Right kidney (tissue), 1 donor: Measurements from ENCODE around the gene EML6.

Experiments used
- DNase-seq: peaks from one replicate; pipeline ENCODE4 v3.0.0-alpha.2; 2016

Gene EML6

DNA sequence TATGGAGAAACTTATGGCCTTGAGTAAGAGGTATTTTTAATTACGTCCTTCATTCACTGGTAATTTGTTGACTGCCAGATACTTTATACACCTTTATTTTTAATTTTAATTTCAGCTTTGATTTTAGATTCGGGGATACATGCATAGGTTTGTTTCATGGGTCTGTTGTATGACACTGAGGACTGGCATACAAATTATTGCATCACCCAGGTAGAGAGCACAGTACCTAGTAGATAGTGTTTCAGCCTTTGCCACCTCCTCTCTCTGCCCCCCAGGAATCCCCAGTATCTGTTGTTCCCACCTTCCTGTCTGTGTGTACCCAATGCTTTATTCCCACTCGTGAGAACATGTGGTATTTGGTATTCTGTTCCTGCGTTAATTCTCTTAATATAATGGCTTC is 188.8 kb downstream of the EML6 start:
- DNase-seq = no peak

DNA sequence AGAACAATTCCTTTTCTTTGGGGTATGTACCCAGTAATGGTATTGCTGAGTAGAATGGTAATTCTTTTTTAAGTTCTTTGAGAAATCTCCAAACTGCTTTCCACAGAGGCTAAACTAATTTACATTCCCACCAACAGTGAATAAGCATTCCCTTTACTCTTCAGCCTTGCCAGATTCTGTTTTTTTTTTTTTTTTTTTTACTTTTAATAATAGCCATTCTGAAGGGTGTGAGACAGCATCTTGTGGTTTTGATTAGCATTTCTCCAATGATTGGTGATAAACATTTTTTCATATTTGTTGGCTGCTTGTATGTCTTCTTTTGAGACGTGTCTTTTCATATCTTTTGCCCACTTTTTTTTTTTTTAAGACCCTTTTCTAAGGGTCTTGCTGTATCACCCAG is 189.4 kb downstream of the EML6 start:
- no peak for DNase-seq

DNA sequence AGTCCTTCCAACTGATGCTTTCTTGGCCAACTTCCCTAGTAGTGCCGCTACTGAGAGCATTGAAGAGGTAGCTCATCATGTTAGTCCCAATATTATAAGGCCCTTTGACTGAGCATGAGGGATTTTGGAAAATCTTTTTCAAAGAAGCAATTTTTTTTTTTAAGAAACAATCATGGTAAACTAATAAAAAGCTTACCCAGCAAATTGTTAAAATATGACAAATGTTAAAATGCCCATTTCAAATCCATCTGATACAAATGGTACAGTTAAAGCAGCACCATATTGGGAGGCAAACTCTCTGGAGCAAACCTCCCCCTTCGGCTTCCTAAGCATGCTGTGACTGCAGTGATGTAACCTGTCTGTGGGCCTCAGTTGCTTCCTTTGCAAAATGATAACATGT is 191.2 kb downstream of the EML6 start:
- no peak for DNase-seq

DNA sequence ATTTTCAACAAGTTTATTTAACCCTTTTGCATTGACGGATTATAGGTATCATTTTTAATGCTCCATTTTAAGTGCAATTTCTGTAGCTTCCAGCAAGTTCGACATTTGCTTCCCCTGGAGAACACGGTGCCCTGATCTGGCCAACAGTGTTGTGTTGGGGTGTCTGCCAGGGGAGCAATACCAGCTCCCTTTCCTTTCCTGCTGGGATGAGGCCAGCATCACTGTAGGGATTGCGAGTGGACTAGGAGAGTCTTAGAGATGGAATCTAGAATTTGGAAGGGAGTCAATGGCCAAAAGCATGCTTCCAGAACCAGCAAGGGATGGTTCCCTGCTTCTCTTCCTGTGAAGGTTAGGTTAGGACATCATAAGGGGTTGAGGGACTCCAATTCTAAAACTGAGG is 191.6 kb downstream of the EML6 start:
- DNase-seq = no peak

DNA sequence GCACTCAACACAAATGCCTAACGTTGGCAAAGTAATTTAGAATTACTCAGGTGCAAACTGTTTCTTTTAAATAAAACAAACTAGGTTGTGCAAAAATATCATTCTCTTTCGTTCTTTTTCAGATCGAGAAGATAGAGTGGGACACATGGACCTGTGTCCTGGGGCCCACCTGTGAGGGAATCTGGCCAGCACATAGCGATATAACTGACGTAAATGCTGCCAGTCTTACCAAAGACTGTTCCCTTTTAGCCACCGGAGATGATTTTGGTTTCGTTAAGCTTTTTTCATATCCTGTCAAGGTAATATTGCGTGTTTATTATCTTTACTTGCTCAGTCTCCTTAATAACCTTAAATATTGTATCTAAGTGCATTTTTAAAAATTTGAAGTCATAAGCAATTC is 193.2 kb downstream of the EML6 start:
- no peak for DNase-seq

DNA sequence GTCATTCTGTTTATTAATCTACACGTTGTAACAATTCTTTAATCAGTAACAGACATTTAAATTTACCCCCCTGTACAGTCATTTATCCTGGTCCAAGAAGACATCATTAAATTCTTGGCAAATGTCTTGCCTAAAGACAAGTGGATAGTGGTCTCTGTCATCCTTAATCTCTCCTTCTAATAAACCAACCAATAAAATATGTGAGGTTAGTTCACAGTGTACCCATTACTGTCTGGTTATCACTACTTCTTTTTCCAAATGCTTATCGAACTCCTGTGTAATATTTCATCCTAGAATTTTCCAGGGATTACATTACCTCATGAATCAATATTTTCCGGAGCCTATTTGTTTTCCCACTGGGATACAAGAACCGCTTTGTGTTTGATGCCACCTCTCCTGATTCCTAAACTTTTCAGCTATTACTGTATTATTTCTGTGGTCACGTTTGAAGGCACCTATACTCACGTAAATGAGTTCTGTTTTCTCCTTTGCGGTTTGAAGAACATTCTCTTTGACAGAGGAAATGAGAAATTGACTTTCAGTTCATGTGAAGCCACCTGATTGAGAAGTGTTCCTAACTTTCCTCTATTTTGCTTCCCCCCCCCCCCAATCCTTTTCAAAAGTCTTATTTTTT is 195.3 kb downstream of the EML6 start:
- DNase-seq = no peak

DNA sequence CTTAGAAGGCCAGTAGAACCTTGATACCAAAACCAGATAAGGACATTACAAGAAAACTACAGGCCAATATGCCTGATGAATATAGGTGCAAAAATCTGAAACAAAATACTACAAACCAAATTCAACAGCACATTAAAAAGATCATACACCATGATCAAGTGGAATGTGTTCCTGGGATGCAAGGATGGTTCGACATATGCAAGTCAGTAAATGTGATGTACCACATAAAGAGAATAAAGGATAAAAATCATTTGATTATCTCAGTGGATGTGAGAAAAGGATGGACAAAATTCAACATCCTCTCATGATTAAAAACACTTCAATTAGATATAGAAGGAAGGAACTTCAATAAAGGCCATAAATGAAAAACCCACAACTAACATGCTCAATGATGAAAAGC is 197.2 kb downstream of the EML6 start:
- DNase-seq = no peak

DNA sequence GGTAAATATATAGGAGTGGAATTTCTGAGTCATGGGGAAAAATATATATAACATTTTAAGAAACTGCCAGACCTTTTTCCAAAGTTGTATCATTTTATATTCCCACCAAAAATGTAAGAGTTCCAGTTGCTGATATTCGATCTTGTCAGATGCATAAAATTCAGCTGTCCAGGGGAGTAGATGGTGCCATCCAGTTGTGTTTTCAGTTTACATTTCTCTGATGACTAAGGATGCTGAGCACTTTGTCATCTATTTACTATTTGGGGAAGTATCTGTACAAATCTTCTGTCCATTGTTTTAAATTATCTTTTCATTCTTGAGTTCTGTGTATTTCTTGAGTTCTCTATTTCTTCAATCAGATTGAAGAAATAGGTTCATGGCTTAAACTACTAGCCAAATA is 200.7 kb downstream of the EML6 start:
- no peak for DNase-seq

DNA sequence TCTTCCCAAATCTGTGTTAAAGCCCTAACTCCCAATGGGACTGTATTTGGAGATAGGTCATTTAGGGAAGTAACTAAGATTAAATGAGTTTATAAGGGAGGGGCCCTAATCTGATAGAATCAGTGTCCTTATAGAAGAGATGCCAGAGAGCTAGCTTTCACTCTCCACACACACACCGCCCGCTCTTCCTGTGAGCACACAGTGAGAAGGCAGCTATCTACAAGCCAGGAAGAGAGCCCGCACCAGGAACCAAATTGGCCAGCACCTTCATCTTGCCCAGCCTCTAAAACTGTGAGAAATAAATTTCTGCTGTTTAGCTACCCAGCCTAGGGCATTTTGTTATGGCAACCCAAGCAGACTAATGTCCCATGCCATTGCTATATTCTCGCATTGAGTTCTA is 201.6 kb downstream of the EML6 start:
- DNase-seq = no peak

DNA sequence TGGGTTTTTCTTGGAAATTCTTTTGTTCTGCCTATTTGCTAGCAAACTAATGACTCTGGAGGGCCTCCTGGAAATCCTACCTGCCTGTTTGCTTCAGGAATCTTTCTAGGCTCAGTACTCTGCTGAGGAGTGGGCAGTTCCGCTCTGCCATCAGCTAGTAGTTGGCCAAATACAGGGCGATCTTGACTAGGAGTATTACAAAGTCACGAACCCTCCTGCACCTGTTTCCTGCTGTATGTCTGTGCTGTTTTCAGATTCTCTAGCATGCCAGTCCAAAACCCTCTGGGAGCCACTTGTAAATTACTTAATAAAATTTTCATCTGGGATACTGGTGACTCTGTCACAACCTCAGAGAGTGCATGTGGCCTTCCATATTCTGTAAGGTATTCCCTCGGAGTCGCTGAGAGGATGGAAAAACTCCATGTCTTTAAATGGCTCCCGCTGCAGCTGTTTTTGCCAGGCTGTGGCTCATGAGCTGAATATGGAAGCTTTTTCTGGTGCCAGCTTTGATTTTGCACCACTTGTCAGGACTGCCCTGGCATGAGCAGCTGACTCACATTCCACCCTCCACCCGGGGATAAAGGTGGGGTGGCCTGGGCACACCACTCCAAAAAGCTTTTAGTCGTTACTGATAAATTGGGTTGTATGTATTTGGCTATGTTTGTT is 203.8 kb downstream of the EML6 start:
- no peak for DNase-seq

DNA sequence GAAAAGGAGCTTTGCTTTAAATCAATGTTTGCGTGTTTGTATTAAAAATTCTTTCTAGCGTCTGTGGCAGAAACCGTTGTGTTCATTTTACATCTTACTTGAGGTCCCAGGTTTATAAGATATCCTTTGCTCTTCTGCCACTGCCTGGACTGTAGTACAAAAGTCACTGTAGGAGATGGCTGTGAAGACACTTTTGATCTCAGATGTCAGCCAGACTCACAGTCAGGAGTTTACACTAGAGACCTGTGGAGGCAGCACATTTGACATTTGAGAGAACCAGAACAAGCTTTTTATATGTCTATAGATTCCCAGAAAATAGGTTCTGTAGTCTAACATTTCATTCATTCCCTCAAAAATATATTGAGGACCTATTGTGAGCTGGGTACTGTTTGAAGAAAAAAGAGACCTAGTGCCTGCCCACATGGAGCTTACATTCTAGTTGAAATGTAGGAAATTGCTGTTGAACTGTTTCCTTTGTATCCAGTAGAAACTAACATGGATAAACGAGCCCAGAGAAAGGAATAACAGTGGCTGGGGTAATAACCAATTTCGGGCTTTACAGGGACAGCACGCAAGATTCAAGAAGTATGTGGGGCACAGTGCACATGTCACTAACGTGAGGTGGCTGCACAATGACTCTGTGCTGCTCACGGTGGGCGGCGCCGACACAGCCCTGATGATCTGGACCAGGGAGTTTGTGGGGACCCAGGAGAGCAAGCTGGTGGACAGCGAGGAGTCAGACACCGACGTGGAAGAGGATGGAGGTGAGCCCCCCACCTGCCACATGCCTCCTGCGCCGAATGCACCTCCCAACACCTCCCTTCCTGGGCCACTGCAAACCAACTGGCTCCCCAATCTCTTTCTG is 204.5 kb downstream of the EML6 start:
- no peak for DNase-seq

DNA sequence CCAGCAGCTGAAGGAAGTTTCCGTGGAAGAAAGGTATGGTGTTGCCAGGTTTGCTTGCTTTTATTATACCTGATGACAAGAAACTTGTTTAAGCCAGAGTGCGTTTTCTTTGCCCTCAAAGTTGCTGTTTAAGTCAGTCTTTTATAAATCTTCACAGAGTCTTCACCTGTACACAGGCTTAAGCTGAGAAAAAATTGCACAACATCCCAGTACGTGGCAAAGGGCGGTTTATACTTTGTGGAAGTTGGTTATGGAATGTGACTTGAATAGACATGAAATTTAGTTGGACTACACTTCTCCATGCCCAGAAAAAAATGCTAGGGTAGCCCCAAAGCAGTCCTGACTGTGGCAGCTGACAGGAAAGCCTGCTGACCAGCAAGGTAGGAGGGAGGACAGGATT is 205.3 kb downstream of the EML6 start:
- DNase-seq = no peak

DNA sequence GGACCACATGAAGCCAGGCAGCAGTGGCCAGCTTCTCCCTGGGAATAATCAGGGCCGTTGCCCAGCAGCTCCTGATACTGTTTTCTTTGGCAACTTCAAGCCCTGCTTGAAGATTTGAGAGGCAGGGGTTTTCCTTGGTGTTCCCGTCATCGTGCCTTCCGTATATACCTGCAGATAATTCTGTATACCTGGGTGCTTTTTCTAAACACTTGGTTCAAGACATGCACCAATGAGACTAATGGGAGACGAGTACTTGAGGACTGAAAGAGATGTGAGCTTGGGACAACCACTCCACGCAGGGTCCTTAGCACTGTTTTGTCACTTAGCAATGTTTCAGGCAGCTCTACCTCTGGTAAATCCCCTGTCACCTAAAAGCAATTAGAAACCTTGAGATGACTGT is 208.0 kb downstream of the EML6 start:
- no peak for DNase-seq

DNA sequence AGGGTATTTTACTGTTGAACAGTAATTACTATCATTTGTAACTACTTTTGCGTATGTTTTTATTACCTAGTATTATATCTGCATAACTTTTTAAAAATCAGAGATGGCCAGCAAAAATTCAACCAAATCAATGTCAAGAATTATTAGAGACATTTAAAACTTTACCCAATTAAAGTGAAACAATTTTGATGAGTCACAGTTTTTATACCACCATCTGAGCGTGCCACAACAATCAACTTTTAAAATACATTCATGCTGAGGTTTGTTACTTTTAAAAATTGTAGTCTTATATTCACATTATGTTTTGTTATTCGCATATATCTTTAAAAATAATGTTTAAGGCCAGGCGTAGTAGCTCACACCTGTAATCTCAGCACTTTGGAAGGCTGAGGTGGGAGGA is 211.9 kb downstream of the EML6 start:
- DNase-seq = no peak

DNA sequence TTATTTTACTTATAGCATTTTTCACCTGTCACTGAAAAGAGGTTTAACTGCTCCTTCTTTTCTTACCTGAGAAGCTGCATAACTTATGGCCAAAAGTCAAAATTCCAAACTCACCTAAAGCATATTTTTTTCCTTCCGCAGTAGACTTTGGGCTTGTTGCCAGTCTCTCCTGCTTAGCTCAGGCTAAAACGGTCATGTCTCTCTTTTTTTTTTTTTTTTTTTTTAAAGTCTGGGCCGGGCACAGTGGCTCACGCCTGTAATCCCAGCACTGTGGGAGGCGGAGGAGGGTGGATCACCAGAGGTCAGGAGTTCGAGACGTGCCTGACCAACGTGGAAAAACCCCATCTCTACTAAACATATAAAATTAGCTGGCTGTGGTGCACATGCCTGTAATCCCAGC is 213.3 kb downstream of the EML6 start:
- DNase-seq = no peak

DNA sequence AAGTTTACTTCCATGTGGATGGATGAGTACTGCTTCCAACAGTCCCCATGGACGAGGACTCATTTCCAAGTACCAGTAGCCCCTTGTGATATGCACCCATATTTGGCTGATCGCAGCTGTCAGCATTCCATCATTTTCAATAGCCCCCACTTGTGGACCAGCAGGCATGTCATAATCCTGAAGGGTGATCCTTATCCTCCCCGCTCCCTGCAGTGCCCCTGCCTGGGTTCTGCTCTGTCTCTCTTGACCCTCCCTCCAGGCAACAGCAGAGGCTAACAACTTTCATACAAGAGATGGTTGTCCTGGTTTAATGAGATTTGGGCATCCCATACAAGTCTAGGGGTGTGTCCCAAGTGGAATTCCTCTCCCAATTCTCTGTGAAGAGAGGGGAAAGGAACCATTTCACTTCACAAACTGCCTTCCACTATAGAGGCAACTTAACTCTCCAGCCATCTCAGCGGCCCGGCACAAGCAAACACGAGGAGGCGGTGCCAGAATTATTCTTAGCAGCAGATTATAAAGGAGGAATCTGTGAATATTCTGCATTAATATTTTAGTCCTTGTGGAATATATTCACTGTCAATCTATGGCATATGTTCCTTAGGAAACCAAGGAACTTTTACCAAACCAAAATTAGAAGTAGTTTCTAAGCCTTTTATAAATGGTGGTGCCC is 216.1 kb downstream of the EML6 start:
- no peak for DNase-seq

DNA sequence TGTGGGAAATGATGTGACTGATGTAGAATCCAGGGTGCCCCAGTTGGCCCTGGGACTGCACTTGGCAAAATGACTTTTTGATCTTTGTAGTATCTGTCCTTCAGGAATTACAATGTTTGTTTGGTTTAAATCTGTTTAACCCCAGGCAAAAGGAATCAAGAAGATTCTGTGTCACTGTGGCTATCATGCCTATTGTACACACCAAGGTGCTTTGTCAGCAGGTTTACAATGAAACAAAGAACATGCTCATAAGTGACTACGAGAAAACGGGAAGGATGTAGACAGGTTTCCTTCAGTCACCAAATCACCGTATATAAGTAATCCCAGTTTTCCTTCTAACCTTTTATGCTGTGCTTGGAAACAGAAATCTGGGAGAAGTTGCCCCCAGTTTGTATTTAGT is 217.3 kb downstream of the EML6 start:
- no peak for DNase-seq

DNA sequence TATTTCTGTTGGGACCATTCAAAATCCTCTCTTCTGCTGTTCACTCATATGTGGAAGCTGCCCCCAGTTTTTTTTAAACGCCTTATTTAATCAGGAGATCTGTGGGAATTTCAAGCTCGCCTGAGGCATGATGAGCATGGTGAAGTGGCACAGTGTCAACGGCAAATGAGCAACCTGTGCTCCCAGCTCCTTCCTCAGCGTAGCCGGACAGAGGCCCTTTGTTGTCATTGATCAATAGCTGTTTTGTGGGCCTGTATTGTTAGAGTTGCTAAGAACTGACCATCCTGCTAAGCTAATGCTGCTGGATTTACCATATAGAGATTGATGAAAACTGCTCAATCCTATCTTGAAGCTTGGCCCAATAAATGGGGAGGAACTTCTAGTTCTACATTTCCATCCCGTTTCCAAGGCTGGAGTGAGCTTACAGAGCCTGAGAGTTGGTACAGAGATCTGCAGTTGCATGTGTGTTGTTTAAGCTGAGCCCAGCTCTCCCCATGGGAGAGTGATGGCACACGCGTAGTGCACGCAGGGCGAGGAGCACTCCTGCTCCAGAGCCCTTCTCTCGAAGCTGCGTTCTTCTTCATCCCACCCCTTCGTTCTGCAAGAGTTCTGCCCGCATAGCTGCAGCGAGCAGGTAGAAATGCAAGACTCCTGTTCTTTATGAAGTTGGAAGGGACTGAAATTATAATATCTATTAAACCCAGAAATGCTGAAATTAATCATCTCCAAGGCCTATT is 218.0 kb downstream of the EML6 start:
- no peak for DNase-seq

DNA sequence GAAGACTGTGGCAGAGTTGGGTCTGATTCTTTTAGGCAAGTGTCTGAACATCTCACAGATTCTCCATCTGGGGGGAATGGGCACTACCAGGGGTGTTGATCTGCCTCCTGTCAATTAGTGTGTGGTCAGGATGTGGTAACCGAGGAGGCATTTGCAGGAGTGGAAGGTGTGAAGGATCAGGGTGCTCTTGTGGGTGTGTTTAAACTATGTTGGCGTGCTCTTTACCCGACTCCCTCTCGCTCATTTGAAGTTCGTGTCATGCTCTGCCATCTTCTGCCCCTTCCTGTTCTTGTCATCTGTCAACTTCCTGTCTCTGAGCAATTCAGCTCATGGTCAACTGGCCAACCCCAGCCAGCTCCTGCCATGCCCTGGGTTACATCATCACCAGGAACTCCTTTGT is 218.9 kb downstream of the EML6 start:
- no peak for DNase-seq

DNA sequence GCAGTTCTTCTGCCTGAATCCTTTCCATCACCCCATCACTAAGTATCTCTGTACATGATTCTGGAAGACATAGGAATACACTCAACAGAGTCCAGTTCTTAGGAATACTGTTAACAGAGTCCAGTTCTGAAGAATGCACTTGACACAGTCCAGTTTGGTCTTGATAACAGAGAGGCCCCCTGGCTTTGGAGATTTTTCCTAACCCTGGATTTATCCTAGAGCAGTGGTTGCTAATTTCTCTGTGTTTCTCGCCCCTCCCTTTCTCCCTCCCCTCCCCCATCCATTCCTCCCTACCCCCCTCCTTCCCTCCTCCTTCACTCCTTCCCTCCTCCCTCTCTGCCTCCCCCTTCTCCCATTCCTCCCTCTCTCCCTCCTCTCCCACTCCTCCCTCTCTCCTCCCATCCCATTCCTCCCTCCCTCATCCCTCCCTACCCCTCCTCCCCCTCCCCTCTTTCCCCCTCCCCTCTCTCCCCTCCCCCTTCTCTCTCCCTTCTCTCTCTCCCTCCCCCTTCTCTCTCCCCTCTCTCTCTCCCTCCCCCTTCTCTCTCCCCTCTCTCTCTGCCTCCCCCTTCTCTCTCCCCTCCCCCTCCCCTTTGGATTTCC is 221.4 kb downstream of the EML6 start:
- DNase-seq = no peak

DNA sequence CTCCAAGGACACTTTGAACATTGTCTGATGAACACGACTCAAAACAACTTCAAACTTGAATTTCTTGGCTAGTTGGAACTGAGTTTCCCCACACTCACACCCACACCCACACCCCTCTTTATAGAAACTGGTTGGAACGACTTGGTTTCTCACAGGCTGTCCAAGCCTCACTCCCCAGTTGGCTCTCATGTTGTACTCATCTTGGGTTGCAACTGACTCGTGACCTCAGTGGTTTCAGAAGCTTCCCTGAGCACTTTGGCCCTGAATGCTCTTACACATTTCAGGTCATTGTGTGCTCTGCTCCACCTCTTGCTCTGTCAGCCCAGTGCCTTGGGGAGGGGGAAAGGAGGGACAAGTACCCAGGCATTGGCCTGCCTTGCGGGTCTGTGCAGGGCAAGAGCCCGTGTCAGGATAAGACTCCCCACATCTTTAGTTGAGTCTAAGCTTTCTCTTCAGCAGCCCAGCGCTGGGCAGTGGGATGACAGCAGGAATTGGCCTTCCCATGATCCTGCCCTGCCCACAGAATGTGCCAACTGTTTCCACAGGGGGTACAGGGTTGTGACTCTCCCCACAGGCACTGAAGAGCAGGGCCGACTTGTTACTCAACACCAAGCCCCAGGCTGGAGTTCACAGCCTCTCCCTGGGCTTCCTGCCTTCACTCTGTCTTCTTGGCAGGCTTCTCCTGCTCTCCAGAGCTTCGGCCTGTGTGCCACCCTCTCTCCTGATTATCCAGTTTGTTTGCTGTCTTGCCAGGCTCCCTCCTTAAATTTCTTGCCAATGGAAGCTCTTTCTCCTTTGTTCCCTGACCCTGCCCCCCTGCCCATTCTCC is 222.1 kb downstream of the EML6 start:
- DNase-seq = no peak
